Activated CD4-positive, alpha-beta T cell treated with anti-CD3 and anti-CD28 coated beads, Interleukin-2, amount 50 U/mL, for 1 hour (primary cell): ENCODE results near the gene EMCN.
"Not testable (repeated sequence)": the region's sequence is repeated elsewhere in the genome, so short reads cannot be mapped to it uniquely, and the experiment has no call there.

ENCODE experiments used
- DNase-seq: peaks from one replicate; pipeline ENCODE4 v3.0.0-alpha.2; 2020

The EMCN gene

GRCh38 chr4:100489305-100489704 lies 28.5 kb downstream of the EMCN start:
- DNase-seq, result no peak

DNA sequence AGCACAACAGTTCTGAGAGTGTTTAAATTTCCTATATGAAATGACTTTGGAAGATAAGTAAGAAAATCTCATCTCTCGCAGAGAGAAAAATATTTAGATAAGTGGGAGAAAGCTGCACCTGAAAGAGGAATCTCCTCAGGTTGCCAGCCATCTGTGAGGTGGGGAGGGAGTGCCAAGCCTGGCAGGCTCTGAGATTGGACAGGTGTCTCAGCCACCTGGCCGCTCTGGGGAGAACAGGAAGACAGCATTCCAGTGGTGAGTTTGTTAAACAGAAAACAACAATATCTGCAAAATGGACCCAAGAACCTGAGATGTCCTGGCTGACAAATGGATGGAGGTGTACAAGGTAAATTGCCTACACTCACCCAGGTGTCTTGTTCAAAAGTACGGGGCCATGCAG lies 31.3 kb downstream of the EMCN start:
- no peak for DNase-seq

DNA sequence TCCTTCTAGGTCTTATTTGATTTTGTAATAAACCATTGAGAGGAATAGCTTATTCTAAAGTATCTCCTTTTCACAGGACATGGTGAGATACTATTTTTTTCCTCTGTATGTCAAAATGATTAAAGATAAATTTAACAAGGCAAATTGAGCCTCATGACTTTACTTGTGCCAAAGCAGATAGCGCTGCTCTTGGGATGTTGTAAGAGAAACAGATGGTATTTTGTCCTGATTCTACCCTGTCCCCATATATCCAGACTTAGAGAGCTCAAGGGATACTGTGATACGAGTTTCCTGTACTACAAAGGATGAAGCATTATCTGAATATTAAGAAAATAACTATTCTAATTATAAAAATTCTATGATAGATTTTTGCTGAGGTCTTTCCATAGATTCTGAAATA lies 34.0 kb downstream of the EMCN start:
- DNase-seq, result no peak

- no peak for DNase-seq
Observed at GRCh38 chr4:100479971-100480370, 37.9 kb downstream of the EMCN start.

GRCh38 chr4:100469555-100469954 lies 48.3 kb downstream of the EMCN start:
- DNase-seq, result no peak

- no peak for DNase-seq
Observed at GRCh38 chr4:100466501-100466900, 51.3 kb downstream of the EMCN start.

DNA sequence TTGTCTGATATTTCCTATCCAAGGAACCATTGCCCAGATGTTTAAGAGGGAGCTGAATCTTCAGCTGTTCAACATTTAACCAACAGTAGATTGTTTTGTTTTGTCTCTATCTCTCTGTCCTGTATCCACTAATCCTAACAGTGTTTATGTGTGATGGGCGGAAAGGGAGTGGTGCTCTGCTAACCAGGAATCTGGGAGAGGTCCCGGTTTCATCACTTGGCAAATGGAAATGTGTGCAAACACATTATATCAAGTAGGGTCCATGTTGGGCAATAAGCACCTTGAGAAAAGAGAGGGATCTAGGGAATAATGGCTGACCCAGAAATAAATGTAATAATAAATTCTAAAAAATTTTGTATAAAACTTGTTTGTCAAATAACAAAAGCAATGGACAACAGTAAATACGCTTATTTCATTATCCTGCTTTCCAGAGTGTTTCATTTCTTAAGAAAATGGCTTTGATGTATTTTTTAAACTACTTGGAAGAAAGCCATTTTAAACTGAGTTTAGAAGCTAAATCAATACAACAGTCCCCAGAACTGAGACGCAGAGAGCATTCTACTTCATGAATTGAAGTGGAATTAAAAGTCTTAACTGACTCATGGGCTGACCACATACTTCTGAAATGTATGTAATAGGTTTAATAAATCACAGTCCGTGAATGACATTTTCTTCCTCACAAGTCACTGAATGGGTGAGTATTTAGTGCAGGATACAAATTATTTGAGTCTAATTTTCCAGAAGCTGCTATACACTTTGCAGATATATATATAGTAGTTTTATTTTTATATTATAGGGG lies 55.8 kb downstream of the EMCN start:
- no peak for DNase-seq

- DNase-seq, result no peak
Observed at GRCh38 chr4:100450449-100450848, 67.4 kb downstream of the EMCN start.

DNA sequence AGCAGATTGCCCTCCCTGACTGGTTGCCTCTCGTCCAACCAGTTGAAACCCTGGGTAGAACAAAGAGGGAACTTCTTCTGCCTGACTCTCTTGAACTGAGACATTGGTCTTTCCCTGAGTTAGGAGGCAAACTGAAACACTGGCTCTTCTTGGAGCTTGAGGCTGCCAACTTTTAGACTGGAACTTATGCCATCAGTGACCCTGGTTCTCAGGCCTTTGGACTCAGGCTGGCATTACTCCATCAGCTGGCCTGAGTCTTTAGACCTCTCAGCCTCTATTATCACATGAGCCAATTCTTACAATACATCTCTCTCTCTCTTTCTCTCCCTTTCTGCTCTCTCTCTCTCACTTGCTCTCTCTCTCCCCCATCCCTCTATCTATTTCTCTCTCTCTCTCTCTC lies 86.4 kb downstream of the EMCN start:
- no peak for DNase-seq

GRCh38 chr4:100430451-100430850 lies 87.4 kb downstream of the EMCN start:
- no peak for DNase-seq

DNA sequence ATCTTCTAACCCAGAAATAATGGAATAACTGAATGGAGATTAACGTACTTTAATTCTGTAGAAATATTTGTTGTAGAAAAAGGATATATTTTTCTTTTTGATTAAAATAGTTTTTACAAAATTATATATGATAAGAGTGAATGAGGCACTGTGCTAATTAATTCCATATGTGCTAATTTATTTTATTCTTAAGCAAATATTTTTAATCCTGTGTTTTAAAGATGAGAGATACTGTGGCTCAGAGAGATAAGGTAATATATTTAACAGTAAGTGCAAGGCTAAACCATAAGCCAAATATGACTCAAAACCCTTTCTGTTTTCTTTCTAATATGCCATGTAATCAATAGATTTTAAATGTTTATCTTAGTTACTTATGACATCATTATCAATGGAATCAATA lies 88.2 kb downstream of the EMCN start:
- DNase-seq, result no peak

GRCh38 chr4:100428051-100428450 lies 89.8 kb downstream of the EMCN start:
- no peak for DNase-seq

- DNase-seq, result no peak
Observed at GRCh38 chr4:100424376-100424775, 93.4 kb downstream of the EMCN start.

GRCh38 chr4:100422894-100423293 lies 94.9 kb downstream of the EMCN start:
- no peak for DNase-seq

DNA sequence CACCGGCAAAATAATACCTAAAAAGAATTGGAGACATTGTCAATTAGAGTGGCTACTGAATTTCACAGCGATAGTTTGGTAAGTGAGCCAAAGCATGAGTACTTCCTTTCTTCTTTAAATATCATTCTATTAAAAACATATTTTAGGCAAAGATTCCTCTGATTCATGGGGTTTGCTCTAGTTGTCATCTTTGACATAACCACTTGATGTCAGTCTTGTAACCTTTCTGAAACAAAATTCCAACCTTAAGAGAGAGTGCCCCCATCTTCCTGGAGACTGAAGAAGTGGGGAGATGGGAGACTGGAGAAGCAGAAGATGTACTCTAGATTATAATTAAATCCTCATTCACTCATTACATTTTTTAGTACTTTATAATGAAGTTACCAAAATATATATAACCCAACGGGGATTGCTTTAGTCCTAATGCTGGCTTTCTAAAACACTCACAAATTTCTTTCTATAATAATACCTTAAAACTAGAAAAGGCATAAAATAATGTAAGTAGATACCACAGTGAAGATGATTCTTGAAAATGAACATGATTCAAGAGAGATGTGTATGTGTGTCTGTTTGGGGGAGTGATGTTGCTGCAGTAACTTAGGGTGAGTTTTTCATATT lies 96.4 kb downstream of the EMCN start:
- DNase-seq, result no peak

DNA sequence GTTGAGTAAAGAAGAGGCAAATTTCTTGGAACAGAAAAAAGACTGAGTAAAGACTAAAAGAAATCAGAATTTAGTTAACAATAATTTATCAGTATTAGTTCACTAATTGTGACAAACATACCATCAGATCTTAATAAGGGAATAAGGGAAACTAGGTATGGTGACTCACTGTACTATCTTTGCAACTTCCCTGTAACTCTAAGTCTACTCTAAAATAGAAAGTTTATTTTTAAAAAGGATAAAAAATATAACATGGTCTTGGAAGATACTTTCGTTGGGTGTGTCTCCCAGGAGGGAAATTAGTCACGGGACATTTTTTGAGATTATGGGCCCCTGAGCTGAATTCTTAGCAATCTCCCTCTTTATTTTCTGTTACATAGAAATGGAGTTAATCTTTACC lies 97.3 kb downstream of the EMCN start:
- DNase-seq, result no peak

DNA sequence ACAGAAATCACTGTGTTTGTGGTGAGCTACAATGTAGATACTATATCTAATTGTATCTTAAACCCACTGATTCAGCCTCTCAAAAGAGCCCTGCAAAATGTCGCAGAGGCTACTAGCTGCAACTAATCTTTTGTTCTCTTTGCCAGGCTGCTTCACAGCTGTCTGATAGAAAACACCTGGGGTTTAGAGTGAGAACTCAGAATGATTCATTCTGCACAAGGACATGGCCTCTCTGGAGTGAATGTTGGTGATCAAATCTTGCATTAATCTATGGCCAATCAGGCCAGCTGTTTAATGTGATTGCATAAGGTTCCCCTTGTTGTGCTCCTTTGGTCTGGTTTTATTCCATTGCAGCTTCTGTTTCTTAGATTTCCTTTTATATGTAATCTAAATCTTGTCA lies 100.3 kb downstream of the EMCN start:
- no peak for DNase-seq

GRCh38 chr4:100414016-100414790 lies 103.6 kb downstream of the EMCN start:
- no peak for DNase-seq

- DNase-seq, result no peak
Observed at GRCh38 chr4:100391863-100392262, 126.0 kb downstream of the EMCN start.

GRCh38 chr4:100391086-100391485 lies 126.7 kb downstream of the EMCN start:
- no peak for DNase-seq

- no peak for DNase-seq
Observed at GRCh38 chr4:100386270-100386669, 131.6 kb downstream of the EMCN start.

DNA sequence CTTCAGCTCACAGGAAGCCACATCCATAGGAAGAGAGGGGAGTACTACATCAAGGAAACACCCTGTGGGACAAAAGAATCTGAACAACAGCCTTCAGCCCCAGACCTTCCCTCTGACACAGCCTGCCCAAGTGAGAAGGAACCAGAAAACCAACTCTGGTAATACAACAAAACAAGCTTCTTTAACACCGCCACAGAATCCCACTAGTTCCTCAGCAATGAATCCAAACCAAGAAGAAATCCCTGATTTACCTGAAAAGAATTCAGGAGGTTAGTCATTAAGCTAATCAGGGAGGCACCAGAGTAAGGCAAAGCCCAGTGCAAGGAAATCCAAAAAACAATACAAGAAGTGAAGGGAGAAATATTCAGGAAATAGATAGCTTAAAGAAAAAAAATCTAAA lies 137.4 kb downstream of the EMCN start:
- not testable (repeated sequence) for DNase-seq

- DNase-seq, result no peak
Observed at GRCh38 chr4:100379583-100380105, 138.2 kb downstream of the EMCN start.

GRCh38 chr4:100372432-100372831 lies 145.4 kb downstream of the EMCN start:
- DNase-seq, result no peak
